Stimulated activated naive CD8-positive, alpha-beta T cell treated with anti-CD3 and anti-CD28 coated beads, Interleukin-15, amount 100 ng/mL, for 72 hours (primary cell): ENCODE results near the gene TRABD.

ENCODE experiments used
- ATAC-seq: fragments of 150-1000 bp; cut with Tn5 transposase; 2 replicates; pipeline ENCODE4 v1.10.0; 2021; ENCODE audit warnings: mild to moderate bottlenecking, moderate library complexity
- DNase-seq, 2 donors: peaks; one replicate each; pipeline ENCODE4 v3.0.0; 2021 to 2022
- H3K27ac Mint-ChIP-seq, 2 donors: one replicate each; pipeline ENCODE4 v1.8.0; 2022; ENCODE audit warnings: mild to moderate bottlenecking in 2 of 2, mixed read lengths in 2 of 2, moderate library complexity in 2 of 2
- H3K27me3 Mint-ChIP-seq: one replicate; pipeline ENCODE4 v1.8.0; 2022; ENCODE audit warnings: mixed read lengths
- H3K4me1 Mint-ChIP-seq: one replicate; pipeline ENCODE4 v1.8.0; 2022; ENCODE audit warnings: mild to moderate bottlenecking, mixed read lengths
- H3K4me3 Mint-ChIP-seq, 2 donors: one replicate each; pipeline ENCODE4 v1.8.0; 2022; ENCODE audit warnings: mild to moderate bottlenecking in 2 of 2, mixed read lengths in 2 of 2, moderate library complexity in 1 of 2
- H3K9me3 Mint-ChIP-seq, 2 donors: one replicate each; pipeline ENCODE4 v1.8.0; 2022; ENCODE audit warnings: mixed read lengths in 2 of 2

Gene TRABD

GRCh38 chr22:50210378-50211139, 24.8 kb downstream of the TRABD start:
- Mint-ChIP-seq H3K27ac (no peak overlapping the region), H3K4me3 (no peak overlapping the region), H3K9me3 (no peaks in the 10 kb centered on the region), H3K27me3 (no peaks in the 10 kb centered on the region), H3K4me1 (peaks cover 29% of the 10 kb centered on the region)
- DNase-seq (peak in 1 of 2 donors; percentile 11), ATAC-seq (no peak)

- no peaks in the 10 kb centered on the region for H3K27me3 Mint-ChIP-seq
- H3K4me3 Mint-ChIP-seq: no peak overlapping the region
- no peak overlapping the region for H3K27ac Mint-ChIP-seq
- no peak for ATAC-seq
- DNase-seq: no peak
- no peaks in the 10 kb centered on the region for H3K9me3 Mint-ChIP-seq
- H3K4me1 Mint-ChIP-seq: peaks cover 29% of the 10 kb centered on the region
Observed at GRCh38 chr22:50211147-50211546, 25.4 kb downstream of the TRABD start.

- no peak for DNase-seq
- H3K27me3 Mint-ChIP-seq: no peaks in the 10 kb centered on the region
- H3K9me3 Mint-ChIP-seq: no peaks in the 10 kb centered on the region
- H3K4me1 Mint-ChIP-seq: peaks cover 22% of the 10 kb centered on the region
- no peak overlapping the region for H3K4me3 Mint-ChIP-seq
- peak overlapping the region in 1 of 2 donors; percentile 52 for H3K27ac Mint-ChIP-seq
- no peak for ATAC-seq
Observed at GRCh38 chr22:50213263-50213662, 27.6 kb downstream of the TRABD start.

GRCh38 chr22:50215297-50216054, 29.8 kb downstream of the TRABD start:
- no peaks in the 10 kb centered on the region for H3K27me3 Mint-ChIP-seq
- peak overlapping the region in 1 of 2 donors; percentile 85 for H3K27ac Mint-ChIP-seq
- H3K4me3 Mint-ChIP-seq: no peak overlapping the region
- DNase-seq (no peak), ATAC-seq (peak; percentile 21)
- no peaks in the 10 kb centered on the region for H3K9me3 Mint-ChIP-seq
- peaks cover 22% of the 10 kb centered on the region for H3K4me1 Mint-ChIP-seq

- Mint-ChIP-seq H3K27ac (no peak overlapping the region), H3K4me1 (peaks cover 22% of the 10 kb centered on the region), H3K9me3 (no peaks in the 10 kb centered on the region), H3K4me3 (no peak overlapping the region), H3K27me3 (no peaks in the 10 kb centered on the region)
- no peak for ATAC-seq
- DNase-seq: no peak
Observed at GRCh38 chr22:50216055-50216683, 30.5 kb downstream of the TRABD start.

GRCh38 chr22:50216684-50217520, 31.2 kb downstream of the TRABD start:
- Mint-ChIP-seq H3K4me3 (no peak overlapping the region), H3K9me3 (no peaks in the 10 kb centered on the region), H3K27me3 (no peaks in the 10 kb centered on the region), H3K27ac (no peak overlapping the region), H3K4me1 (peaks cover 22% of the 10 kb centered on the region)
- DNase-seq (no peak), ATAC-seq (no peak)

GRCh38 chr22:50217543-50218152, 31.9 kb downstream of the TRABD start:
- ATAC-seq: no peak
- Mint-ChIP-seq H3K27me3 (no peaks in the 10 kb centered on the region), H3K9me3 (no peaks in the 10 kb centered on the region)

GRCh38 chr22:50218153-50218995, 32.7 kb downstream of the TRABD start:
- peak overlapping the region in 1 of 2 donors; percentile 42 for H3K27ac Mint-ChIP-seq

More at GRCh38 chr22:50217543-50218152, 31.9 kb downstream of the TRABD start:
- H3K4me3 Mint-ChIP-seq: no peak overlapping the region
- DNase-seq: no peak
- H3K27ac Mint-ChIP-seq: peak overlapping the region in 1 of 2 donors; percentile 83
- H3K4me1 Mint-ChIP-seq: peaks cover 22% of the 10 kb centered on the region

GRCh38 chr22:50218996-50219727, 33.4 kb downstream of the TRABD start:
- H3K27me3 Mint-ChIP-seq: no peaks in the 10 kb centered on the region
- no peak overlapping the region for H3K27ac Mint-ChIP-seq
- no peak for ATAC-seq
- peaks cover 14% of the 10 kb centered on the region for H3K4me1 Mint-ChIP-seq
- no peak overlapping the region for H3K4me3 Mint-ChIP-seq
- H3K9me3 Mint-ChIP-seq: no peaks in the 10 kb centered on the region
- no peak for DNase-seq

More at GRCh38 chr22:50218153-50218995, 32.7 kb downstream of the TRABD start:
- Mint-ChIP-seq H3K27me3 (no peaks in the 10 kb centered on the region), H3K4me3 (no peak overlapping the region), H3K4me1 (peaks cover 17% of the 10 kb centered on the region), H3K9me3 (no peaks in the 10 kb centered on the region)
- ATAC-seq: no peak
- DNase-seq: no peak

GRCh38 chr22:50219800-50220602, 34.3 kb downstream of the TRABD start:
- peak overlapping the region in 1 of 2 donors; percentile 9 for H3K27ac Mint-ChIP-seq
- peaks cover 13% of the 10 kb centered on the region for H3K4me1 Mint-ChIP-seq
- H3K4me3 Mint-ChIP-seq: no peak overlapping the region
- no peaks in the 10 kb centered on the region for H3K9me3 Mint-ChIP-seq
- no peak for ATAC-seq
- DNase-seq: no peak
- no peaks in the 10 kb centered on the region for H3K27me3 Mint-ChIP-seq

GRCh38 chr22:50220603-50221409, 35.1 kb downstream of the TRABD start:
- H3K27me3 Mint-ChIP-seq: no peaks in the 10 kb centered on the region
- H3K9me3 Mint-ChIP-seq: no peaks in the 10 kb centered on the region
- H3K4me1 Mint-ChIP-seq: peaks cover 10% of the 10 kb centered on the region
- H3K4me3 Mint-ChIP-seq: no peak overlapping the region
- DNase-seq (no peak), ATAC-seq (no peak)
- H3K27ac Mint-ChIP-seq: peak overlapping the region in 1 of 2 donors; percentile 89
